Activated T-helper 1 cell treated with anti-CD3 and anti-CD28 coated beads, Interleukin-12 subunit alpha, Interleukin-12 subunit beta, Interleukin-2, Interleukin-4 antibody, amounts not matched to agents 30 ng/mL and 10 ng/mL and 1 ng/mL, durations not matched to agents 14 hours and 24 hours and 36 hours (primary cell): ENCODE data around the gene MMP3. TPM values are rescaled to one million over a fixed set of nuclear protein-coding genes. Genes with fewer than 3 reads are reported as not detected.
"Not testable (repeated sequence)": the region's sequence is repeated elsewhere in the genome, so short reads cannot be mapped to it uniquely, and the experiment has no call there.

ENCODE experiments used
- DNase-seq: peaks from one replicate; pipeline ENCODE4 v3.0.0; 2021; ENCODE audit warnings: low spot score
- H3K27ac Mint-ChIP-seq: one replicate; pipeline ENCODE4 v1.8.0; 2021; ENCODE audit warnings: mild to moderate bottlenecking, mixed read lengths
- H3K27me3 Mint-ChIP-seq: one replicate; pipeline ENCODE4 v1.8.0; 2022; ENCODE audit warnings: mild to moderate bottlenecking, moderate library complexity, mixed read lengths; ENCODE audit not compliant: insufficient read depth
- H3K36me3 Mint-ChIP-seq: one replicate; pipeline ENCODE4 v1.8.0; 2021; ENCODE audit warnings: low read depth, mixed read lengths
- H3K4me1 Mint-ChIP-seq: one replicate; pipeline ENCODE4 v1.8.0; 2021; ENCODE audit warnings: low read depth, mixed read lengths
- H3K4me3 Mint-ChIP-seq: one replicate; pipeline ENCODE4 v1.8.0; 2021; ENCODE audit warnings: mild to moderate bottlenecking, moderate library complexity, mixed read lengths
- H3K9me3 Mint-ChIP-seq: one replicate; pipeline ENCODE4 v1.8.0; 2021; ENCODE audit warnings: mixed read lengths
- intact Hi-C: fragments of 100-400 bp; cut with micrococcal nuclease; formaldehyde crosslinking; loops from one replicate; pipeline ENCODE4 v1.15.1; 2024
- total RNA-seq: library from RNA; stranded (reverse); gene quantifications from 2 replicates; pipeline ENCODE4 v1.2.3, GENCODE V29; 2022

The MMP3 gene
- not detected in 2 replicates for total RNA-seq

- H3K27me3 Mint-ChIP-seq = peaks cover 5% of the 10 kb centered on the region
- intact Hi-C loops = no loop called here
- no peaks in the 10 kb centered on the region for H3K36me3 Mint-ChIP-seq
- H3K9me3 Mint-ChIP-seq = no peaks in the 10 kb centered on the region
- H3K4me1 Mint-ChIP-seq = no peaks in the 10 kb centered on the region
- no peak within 1 kb of the TSS for H3K4me3 Mint-ChIP-seq
- DNase-seq = no peak
- H3K27ac Mint-ChIP-seq = no peak within 1 kb of the TSS
Observed at GRCh38 chr11:102843489-102843888, at the start of gene MMP3. MMP3 (minus strand) TSS chr11:102843609; CDS start chr11:102843546, 63 bp downstream.

GRCh38 chr11:102891736-102892135 lies 48.3 kb upstream of the MMP3 start:
- peaks cover 5% of the 10 kb centered on the region for H3K9me3 Mint-ChIP-seq
- intact Hi-C loops = no loop called here
- H3K27me3 Mint-ChIP-seq = no peaks in the 10 kb centered on the region
- DNase-seq = no peak
- H3K4me3 Mint-ChIP-seq = no peak overlapping the region
- H3K4me1 Mint-ChIP-seq = no peaks in the 10 kb centered on the region
- H3K36me3 Mint-ChIP-seq = no peaks in the 10 kb centered on the region
- H3K27ac Mint-ChIP-seq = no peak overlapping the region

GRCh38 chr11:102886999-102887398 lies 43.6 kb upstream of the MMP3 start:
- no peaks in the 10 kb centered on the region for H3K36me3 Mint-ChIP-seq

GRCh38 chr11:102883141-102883540 lies 39.7 kb upstream of the MMP3 start:
- H3K4me3 Mint-ChIP-seq = no peak overlapping the region
- peaks cover 11% of the 10 kb centered on the region for H3K4me1 Mint-ChIP-seq
- no peaks in the 10 kb centered on the region for H3K36me3 Mint-ChIP-seq
- H3K27ac Mint-ChIP-seq = no peak overlapping the region
- DNase-seq = no peak
- no peaks in the 10 kb centered on the region for H3K27me3 Mint-ChIP-seq
- no peaks in the 10 kb centered on the region for H3K9me3 Mint-ChIP-seq
- intact Hi-C loops = no loop called here

More at GRCh38 chr11:102886999-102887398, 43.6 kb upstream of the MMP3 start:
- Mint-ChIP-seq H3K27ac (no peak overlapping the region), H3K4me3 (no peak overlapping the region), H3K9me3 (no peaks in the 10 kb centered on the region), H3K27me3 (no peaks in the 10 kb centered on the region), H3K4me1 (peaks cover 11% of the 10 kb centered on the region)
- DNase-seq = no peak
- intact Hi-C loops = no loop called here

- H3K27me3 Mint-ChIP-seq = no peaks in the 10 kb centered on the region
- H3K36me3 Mint-ChIP-seq = no peaks in the 10 kb centered on the region
- no peaks in the 10 kb centered on the region for H3K9me3 Mint-ChIP-seq
- intact Hi-C loops = no loop called here
- no peak for DNase-seq
- H3K27ac Mint-ChIP-seq = peak overlapping the region; percentile 41
- H3K4me3 Mint-ChIP-seq = no peak overlapping the region
- peaks cover 11% of the 10 kb centered on the region for H3K4me1 Mint-ChIP-seq
Observed at GRCh38 chr11:102882389-102883024, 39.1 kb upstream of the MMP3 start.

- Mint-ChIP-seq H3K27ac (no peak overlapping the region), H3K9me3 (no peaks in the 10 kb centered on the region), H3K27me3 (no peaks in the 10 kb centered on the region), H3K4me1 (peaks cover 11% of the 10 kb centered on the region), H3K4me3 (no peak overlapping the region), H3K36me3 (no peaks in the 10 kb centered on the region)
- intact Hi-C loops = no loop called here
- DNase-seq = no peak
Observed at GRCh38 chr11:102879801-102880200, 36.4 kb upstream of the MMP3 start.

GRCh38 chr11:102878595-102878994 lies 35.2 kb upstream of the MMP3 start:
- no peak overlapping the region for H3K27ac Mint-ChIP-seq
- no peak overlapping the region for H3K4me3 Mint-ChIP-seq
- no peak for DNase-seq
- peaks cover 11% of the 10 kb centered on the region for H3K4me1 Mint-ChIP-seq
- no peaks in the 10 kb centered on the region for H3K9me3 Mint-ChIP-seq
- no peaks in the 10 kb centered on the region for H3K27me3 Mint-ChIP-seq
- intact Hi-C loops = no loop called here
- H3K36me3 Mint-ChIP-seq = no peaks in the 10 kb centered on the region

- intact Hi-C loops = no loop called here
- Mint-ChIP-seq H3K27me3 (no peaks in the 10 kb centered on the region), H3K27ac (no peak within 1 kb of the TSS), H3K9me3 (no peaks in the 10 kb centered on the region), H3K36me3 (no peaks in the 10 kb centered on the region), H3K4me3 (no peak within 1 kb of the TSS), H3K4me1 (no peaks in the 10 kb centered on the region)
- DNase-seq = no peak
Observed at GRCh38 chr11:102874852-102875251, 31.4 kb upstream of the MMP3 start, which contains the start of gene MMP12. MMP12 (minus strand) TSS chr11:102874982; CDS start chr11:102874937, 45 bp downstream.

GRCh38 chr11:102869354-102869964 lies 26.1 kb upstream of the MMP3 start:
- H3K27ac Mint-ChIP-seq, H3K27me3 Mint-ChIP-seq, intact Hi-C loops, H3K9me3 Mint-ChIP-seq, H3K4me3 Mint-ChIP-seq, H3K4me1 Mint-ChIP-seq, H3K36me3 Mint-ChIP-seq, DNase-seq: not testable (repeated sequence)

- Mint-ChIP-seq H3K4me3 (no peak overlapping the region), H3K4me1 (no peaks in the 10 kb centered on the region), H3K27ac (no peak overlapping the region), H3K36me3 (no peaks in the 10 kb centered on the region), H3K9me3 (no peaks in the 10 kb centered on the region), H3K27me3 (peaks cover 8% of the 10 kb centered on the region)
- no peak for DNase-seq
- intact Hi-C loops = no loop called here
Observed at GRCh38 chr11:102868339-102868738, 24.9 kb upstream of the MMP3 start.

GRCh38 chr11:102864724-102865123 lies 21.3 kb upstream of the MMP3 start:
- intact Hi-C loops = no loop called here
- no peaks in the 10 kb centered on the region for H3K4me1 Mint-ChIP-seq
- H3K27ac Mint-ChIP-seq = no peak overlapping the region
- no peak for DNase-seq
- H3K27me3 Mint-ChIP-seq = peaks cover 8% of the 10 kb centered on the region
- no peaks in the 10 kb centered on the region for H3K9me3 Mint-ChIP-seq
- no peak overlapping the region for H3K4me3 Mint-ChIP-seq
- H3K36me3 Mint-ChIP-seq = no peaks in the 10 kb centered on the region

- no peaks in the 10 kb centered on the region for H3K36me3 Mint-ChIP-seq
- intact Hi-C loops = no loop called here
- H3K4me3 Mint-ChIP-seq = no peak overlapping the region
- DNase-seq = no peak
- no peaks in the 10 kb centered on the region for H3K4me1 Mint-ChIP-seq
- H3K9me3 Mint-ChIP-seq = no peaks in the 10 kb centered on the region
- no peak overlapping the region for H3K27ac Mint-ChIP-seq
- peaks cover 6% of the 10 kb centered on the region for H3K27me3 Mint-ChIP-seq
Observed at GRCh38 chr11:102853956-102854355, 10.5 kb upstream of the MMP3 start.

- no peak overlapping the region for H3K27ac Mint-ChIP-seq
- H3K36me3 Mint-ChIP-seq = no peaks in the 10 kb centered on the region
- no peaks in the 10 kb centered on the region for H3K4me1 Mint-ChIP-seq
- H3K4me3 Mint-ChIP-seq = no peak overlapping the region
- intact Hi-C loops = no loop called here
- H3K27me3 Mint-ChIP-seq = peaks cover 6% of the 10 kb centered on the region
- no peaks in the 10 kb centered on the region for H3K9me3 Mint-ChIP-seq
- no peak for DNase-seq
Observed at GRCh38 chr11:102853055-102853454, 9.6 kb upstream of the MMP3 start.
